HG03060 (cell line): ENCODE measurements around the gene CEP72.
"Not testable (repeated sequence)": the region's sequence is repeated elsewhere in the genome, so short reads cannot be mapped to it uniquely, and the experiment has no call there.

Experiments used
- ATAC-seq: cut with Tn5 transposase; IDR thresholded peaks from one replicate; pipeline ENCODE4 v1.9.1; 2021; ENCODE audit warnings: low read depth, moderate number of reproducible peaks; ENCODE audit not compliant: unreplicated experiment

Gene CEP72

DNA sequence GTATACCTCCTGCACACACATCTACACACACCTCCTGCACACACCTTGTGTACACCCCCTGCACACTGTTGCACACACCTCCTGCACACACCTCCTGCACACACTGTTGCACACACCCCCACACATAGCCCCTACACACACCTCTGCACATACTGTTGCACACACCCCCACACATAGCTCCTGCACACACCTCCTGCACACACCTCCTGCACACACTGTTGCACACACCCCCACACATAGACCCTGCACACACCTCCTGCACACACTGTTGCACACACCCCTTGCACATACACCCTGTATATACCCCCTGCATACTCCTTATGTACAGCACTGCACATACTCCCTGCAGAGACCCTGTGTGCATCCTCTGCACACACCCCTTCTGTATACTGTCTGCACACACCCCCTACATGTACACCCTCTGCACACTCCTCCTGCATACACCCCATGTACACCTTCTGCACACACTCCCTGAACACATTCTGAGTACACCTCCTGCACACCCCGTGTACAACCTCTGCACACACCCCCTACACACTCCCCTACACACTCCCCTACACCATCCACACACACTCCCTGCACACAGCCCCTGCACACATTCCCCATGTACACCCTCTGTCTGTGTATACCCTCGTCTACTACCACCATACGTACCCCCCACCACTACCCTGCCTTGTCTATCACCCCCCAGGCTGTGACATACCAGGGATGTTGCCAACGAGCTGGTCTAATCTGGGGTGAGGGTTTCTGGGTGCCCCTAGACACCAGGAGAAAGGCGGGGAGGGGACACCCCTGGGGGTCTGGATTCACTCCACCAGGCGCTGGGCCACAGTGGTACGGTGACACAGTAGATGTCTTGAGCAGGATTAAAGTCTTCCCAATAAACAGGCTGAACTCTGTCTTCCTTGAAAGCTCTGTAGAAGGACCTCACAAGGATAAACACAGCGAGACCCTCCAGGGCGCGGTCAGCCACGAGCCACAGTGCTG lies 1.1 kb upstream of the CEP72 start:
- ATAC-seq: no peak

DNA sequence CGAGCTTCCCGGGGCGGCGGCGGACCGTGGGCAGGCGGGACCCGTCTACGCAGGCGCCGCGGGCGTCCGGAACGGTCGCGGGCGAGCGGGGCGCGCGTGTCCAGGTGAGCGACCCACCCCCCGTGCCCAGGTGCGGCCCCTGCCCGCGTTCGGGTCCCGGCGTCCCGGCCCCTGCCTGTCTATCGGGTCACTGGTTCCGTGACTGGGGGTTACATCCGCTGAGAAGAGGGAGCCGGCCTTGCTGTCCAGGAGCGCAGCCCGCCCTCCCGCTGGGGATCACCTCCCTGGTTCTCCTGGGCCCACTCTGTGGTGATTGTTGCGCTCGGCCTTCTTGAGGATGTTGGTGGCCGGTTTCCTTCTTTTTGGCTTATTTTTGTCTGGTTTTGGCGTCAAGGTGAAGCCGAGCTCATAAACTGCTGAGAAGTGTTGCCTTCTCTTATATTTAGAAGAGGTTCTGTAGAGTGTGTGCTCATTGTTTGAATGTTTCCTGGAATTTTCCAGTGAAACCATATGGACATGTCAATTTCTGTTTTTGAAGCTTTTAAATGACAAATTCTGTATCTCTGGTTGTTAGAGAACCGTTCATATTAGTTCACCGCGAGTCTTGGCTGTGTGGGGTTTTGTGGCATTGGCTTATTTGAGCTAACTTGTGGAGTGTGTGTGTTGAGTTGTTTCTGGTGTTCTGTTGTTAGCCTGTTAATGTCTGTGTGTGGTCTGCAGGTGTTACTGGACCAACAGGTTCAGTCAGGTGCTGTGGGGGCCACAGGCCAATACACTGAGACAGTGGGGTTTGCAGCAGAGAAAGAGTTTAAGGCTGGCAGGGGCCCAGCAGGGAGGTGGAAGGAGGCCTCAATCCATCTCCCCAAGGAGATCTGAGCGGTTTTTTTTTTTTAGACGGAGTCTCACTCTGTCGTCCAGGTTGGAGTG lies 621 bp downstream of the CEP72 start:
- no peak for ATAC-seq

DNA sequence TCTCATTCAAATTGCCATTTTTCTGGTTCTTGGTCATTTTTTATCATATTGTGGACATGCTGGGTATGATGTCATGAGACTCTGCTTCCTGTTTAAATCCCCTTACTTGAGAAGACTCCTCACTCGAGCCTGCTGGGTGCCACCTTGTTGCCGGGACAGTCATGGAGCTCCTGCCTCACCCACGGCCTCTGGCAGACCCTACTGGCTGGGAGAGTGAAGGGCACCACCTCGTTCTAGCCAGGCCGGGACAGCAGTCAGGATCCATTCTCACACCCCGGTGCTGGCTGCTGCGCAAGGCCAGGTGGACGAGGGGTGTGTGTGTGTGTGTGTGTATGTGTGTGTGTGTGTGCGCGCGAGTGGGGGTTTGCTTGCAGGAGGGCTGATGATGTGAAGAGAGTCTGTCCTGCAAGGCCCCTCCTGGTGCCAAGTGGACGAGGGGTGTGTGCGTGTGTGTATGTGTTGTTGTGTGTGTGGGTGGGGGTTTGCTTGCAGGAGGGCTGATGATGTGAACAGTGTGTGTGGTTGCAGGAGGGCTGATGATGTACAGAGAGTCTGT lies 4.4 kb downstream of the CEP72 start:
- ATAC-seq: no peak

DNA sequence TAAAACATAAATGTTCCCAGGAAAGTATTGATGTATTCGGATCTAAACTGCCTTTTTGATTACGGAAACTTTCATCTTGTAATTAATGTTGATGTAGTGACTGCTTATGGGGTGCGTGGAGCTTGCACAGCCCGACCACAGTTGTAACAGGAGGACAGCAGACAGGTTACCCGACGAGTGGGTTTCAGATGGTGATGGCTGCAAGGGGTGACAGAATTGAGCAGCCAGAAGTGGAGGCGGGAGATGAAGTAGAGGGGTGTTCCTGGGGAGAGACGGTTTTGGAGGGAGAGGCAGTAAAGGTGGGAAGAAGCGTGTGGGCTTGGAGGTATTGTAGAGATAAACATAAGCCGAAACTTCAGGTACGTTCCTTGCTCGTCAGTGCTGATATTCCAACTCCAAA lies 5.8 kb downstream of the CEP72 start:
- ATAC-seq: no peak

DNA sequence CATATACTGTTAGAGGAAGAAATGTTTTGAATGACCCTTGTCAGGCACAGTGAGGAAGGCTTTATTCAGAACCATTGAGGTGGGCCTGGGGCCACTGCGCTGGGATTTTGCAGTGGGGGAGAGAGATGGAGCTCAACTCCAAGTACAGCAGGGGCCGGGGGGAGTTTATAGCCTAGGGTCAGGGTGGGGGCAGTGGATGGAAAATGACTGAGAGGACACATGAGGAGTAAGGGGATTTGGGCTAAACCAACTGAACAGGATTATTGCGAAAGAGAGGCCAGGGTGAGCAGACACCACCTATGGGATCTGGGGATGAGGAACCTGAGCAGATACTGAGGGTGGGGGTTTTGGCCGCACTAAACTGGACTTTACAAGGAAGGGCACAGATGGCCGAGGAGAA lies 6.3 kb downstream of the CEP72 start:
- ATAC-seq: no peak

DNA sequence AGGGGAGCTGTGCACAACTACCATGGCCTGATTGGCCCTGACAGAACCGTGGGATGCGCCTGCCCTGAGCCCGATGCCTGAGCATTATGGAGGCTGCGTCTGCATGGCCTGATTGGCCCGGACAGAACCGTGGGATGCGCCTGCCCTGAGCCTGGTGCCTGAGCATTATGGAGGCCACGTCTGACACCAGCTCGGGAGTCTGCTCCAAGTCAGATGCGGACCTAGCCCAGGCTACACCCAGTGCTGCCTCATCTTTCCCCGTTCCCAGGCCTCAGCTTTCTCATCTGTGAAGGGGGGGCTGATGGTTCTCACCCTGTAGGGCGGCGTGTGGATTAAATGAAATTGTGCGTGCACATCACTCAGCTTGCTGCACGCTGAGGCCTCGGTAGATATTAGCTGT lies 7.3 kb downstream of the CEP72 start:
- no peak for ATAC-seq

DNA sequence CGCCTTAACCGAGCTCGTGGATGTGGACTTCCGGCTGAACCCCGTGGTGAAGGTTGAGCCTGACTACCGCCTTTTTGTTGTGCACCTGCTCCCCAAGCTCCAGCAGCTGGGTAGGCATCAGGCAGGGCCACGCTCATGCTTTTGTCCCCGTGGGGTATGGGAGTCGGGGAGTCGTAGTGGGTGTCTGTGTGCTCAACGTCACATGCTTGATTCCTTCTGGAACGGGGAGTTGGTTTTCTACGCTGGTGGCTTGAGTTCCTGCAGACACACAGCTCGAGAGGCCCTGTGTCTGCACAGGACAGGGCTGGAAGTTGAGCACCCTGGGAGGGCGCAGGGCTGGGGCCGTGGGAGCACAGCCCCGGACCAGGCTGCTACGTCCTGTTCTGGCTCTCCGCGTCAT lies 8.0 kb downstream of the CEP72 start:
- ATAC-seq: no peak

DNA sequence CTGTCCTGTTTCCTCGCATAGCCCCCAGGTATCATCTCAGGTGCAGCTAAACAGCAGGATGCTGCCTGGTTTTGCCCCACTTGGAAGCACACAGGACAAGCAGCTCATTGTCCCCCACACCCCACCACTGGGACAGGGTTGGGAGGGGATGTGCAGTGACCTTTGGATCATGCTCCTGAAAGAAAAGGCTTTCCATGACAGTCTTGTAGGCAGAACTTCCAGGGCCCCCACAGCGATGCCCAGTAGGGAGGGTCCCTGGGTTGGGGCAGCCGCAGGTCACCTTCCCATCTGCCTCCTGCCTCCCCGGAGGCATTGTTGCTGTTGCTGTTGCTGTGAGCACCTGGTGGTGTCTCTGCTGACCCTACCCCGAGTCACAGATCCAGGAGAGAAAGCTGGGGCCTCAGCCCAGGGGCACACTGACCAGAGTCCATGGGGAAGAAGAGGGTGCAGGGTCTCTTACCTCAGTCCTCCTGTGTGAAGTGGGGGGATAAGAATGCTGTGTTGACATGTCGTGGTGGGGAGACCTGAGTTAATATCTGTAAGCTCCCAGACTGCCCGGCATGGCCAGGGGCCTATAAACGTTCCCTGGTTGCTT lies 8.5 kb downstream of the CEP72 start:
- ATAC-seq: no peak

DNA sequence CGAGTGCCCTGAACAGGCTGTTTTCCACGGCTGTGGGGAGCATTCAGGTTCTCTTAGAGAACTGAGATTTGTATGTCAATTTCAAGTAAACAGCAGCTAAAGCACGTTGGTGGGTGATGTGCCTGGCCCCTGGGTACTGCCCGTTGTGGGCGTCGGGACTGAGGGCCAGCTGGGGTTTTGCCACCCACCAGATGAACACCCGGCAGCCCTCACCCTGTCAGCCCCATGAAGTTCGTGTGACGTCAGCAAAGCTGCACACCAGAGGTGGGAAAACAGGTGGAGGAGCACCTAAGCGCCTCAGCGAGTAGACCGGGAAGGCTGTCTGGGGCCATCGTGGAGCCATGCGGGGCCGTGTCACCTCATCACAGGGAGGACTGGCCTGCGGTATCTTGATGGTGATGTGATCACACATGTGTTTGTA lies 9.2 kb downstream of the CEP72 start:
- no peak for ATAC-seq

DNA sequence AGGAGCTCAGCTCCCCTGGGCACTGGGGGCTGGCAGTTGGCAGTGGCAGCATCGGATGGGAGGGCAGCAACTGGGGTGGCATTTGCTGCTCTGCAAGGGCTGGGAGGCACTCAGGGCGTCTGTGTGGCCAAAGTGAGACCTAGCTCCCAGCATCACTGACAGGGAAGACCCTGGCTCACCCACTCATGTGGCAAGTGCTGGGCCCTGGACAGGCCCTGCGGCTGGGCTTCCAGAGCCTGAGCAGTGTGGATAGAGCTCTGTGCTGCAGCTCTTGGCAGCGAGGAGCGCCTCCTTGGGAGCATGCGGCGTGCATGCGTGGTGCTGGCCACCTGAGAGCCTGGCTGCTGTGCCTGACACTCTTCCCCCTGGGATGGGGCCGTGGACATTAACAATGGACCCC lies 10.2 kb downstream of the CEP72 start:
- ATAC-seq: no peak

DNA sequence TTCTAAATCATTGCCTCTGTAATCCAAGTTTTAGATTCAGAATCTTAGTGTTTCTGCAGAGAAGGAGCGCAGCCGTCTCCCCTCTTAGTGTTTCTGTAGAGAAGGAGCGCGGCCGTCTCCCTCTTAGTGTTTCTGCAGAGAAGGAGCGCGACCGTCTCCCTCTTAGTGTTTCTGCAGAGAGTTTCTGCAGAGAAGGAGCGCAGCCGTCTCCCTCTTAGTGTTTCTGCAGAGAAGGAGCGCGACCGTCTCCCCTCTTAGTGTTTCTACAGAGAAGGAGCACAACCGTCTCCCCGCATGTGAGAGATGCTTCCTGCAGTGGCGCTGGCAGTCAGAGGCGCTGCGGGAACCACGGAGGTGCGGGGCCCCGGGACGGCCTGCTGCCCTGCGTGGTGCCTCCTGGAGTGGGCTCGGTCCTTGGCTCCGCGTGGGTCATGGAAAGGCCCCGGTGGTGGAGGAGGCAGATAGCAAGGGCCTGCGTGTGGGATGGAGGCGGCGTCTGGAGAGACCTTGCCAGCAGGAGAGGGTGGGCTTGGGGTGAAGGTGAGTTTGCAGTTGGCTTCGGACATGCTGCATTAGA lies 10.9 kb downstream of the CEP72 start:
- ATAC-seq: no peak

DNA sequence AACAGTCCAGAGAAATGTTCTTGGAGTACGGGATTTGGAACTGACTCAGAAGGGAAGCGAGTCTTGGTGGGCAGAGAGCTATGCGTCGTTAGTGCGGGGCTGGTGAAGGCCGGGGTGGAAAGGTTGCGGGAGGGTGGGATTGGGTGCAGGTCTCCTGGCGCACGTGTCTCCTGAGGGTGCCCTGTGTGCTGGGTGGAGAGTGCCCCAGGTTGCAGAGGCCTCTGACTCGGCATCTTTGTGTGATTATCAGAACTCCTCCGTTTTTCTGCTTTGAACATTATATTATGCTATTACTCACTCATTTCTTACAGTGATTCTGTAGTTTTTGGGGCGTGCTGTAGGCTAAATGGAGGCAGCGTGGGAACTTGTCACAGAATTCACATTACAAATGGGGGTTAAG lies 11.4 kb downstream of the CEP72 start:
- ATAC-seq: no peak

DNA sequence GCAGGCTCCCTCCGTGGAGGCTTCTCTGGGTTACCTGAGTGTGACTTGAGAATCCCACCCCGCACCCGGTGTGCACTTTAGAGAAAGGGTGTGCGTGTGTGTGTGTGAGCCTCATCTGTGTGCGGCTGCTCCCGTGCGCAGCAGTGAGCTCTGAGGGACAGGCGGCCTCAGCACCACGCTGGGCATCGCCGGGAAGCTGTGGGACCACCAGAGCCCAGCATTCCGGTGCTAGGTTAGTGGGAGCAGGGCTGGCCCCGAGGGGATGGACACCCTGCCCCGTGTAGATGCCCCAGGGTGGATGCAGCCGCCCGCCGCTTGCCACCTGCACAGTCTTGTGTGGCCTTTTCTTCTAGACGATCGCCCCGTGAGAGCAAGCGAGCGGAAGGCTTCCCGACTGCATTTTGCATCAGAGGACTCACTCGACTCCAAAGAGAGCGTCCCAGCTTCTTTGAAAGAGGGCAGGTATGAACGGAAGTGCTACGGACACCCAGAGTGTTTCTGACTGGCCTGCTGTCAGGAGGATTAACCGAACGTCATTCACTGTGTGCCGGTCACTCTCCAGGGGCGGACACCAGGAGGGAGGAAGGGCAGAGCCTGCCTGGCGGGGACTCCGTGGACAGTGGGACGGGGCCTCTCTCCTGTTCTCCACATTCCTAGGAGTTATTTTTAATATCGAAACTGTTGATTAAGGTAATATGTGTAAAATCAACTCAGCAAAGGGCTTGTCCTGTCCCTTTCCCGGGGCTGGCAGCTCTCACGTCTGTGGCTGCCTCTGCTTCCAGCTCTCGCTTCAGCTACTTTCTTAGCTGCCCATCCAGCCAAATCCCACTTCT lies 12.2 kb downstream of the CEP72 start:
- ATAC-seq: no peak

DNA sequence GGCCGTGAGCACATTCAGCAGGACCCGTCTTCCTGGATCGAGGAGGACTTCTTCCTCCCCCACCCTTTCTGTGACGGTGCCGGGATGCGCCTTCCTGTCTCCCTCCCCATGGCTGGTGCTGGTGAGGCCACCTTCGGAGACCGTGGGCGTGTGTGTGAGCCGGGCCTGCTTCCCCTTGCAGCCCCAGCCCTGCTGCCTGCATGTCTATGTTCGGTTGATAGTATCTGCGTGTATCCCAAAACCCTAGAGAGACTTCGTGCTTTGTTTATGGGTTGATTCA lies 12.8 kb downstream of the CEP72 start:
- ATAC-seq: no peak

DNA sequence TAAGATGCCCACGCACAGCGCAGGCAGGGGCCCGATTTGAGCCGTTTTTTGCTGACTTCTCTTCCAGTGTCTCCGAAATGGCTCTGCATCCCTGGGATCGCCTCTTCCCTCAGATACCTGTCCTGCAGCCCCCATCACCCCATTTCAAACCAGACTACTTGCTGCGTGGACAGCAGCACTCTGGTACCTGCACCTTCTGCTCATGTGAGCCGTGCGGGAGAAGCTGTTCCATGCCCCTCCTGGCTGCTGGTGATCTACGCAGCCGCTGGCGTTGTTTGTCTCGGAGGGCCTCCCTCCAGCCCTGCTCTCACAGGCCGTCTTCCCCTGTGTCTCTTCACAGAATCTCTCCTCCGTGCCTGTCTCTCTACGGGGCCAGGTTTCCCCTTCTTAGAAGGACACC lies 13.4 kb downstream of the CEP72 start:
- no peak for ATAC-seq

DNA sequence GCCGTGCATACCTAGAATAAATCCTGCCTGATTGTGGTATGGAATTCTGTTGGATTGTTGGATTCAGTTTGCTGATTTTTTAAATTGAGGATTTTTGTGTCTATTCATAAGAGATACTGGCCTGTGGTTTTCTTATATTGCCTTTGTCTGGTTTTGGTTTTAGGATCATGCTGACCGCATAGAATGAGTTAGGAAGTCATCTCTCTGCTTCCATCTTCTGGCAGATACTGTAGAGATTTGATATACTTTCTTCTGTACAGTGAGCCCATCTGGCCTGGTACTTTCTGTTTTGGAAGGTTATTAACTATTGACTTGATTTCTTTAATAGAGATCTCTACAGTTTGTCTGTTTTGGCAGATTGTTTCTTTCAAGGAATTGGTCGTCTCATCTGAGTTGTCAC lies 14.7 kb downstream of the CEP72 start:
- no peak for ATAC-seq

DNA sequence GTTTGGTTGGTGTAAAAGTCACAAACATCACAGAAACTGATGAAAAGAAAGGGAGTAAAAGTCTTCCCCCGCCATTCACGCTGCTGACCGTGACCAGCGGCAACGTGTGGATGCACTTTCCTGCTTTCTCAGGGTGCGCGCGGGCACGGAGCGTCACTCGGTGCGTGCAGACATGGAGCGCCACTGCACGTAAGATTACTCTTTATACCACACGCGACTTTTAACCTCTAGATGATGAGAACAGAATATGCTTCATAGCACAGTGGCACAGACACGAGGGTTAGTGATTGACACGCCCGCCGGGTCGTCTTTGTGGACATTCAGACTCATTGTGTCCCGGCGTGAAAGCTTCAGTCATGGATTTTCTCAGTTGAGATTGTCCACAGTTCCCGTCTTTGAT lies 15.7 kb downstream of the CEP72 start:
- ATAC-seq: no peak

DNA sequence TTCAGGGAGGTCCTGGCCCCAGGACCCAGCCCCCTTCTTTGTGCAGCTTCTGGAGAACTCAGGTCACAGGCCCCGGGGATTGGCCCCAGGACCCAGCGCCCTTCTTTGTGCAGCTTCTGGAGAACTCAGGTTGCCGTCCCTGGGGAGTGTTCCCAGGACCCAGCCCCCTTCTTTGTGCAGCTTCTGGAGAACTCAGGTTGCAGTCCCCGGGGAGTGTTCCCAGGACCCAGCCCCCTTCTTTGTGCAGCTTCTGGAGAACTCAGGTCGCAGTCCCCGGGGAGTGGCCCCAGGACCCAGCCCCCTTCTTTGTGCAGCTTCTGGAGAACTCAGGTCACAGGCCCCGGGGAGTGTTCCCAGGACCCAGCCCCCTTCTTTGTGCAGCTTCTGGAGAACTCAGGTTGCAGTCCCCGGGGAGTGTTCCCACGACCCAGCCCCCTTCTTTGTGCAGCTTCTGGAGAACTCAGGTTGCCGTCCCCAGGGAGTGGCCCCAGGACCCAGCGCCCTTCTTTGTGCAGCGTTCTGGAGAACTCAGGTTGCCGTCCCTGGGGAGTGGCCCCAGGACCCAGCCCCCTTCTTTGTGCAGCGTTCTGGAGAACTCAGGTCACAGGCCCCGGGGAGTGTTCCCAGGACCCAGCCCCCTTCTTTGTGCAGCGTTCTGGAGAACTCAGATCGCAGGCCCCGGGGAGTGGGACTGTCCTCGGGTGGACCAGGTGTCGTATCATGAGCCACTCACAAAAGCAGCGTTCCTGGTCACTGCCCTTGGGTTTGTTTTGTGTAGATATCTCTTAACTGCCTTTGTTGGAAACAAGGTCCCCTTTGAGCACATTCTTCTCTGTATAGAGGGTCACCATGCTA lies 16.4 kb downstream of the CEP72 start:
- ATAC-seq: not testable (repeated sequence)

DNA sequence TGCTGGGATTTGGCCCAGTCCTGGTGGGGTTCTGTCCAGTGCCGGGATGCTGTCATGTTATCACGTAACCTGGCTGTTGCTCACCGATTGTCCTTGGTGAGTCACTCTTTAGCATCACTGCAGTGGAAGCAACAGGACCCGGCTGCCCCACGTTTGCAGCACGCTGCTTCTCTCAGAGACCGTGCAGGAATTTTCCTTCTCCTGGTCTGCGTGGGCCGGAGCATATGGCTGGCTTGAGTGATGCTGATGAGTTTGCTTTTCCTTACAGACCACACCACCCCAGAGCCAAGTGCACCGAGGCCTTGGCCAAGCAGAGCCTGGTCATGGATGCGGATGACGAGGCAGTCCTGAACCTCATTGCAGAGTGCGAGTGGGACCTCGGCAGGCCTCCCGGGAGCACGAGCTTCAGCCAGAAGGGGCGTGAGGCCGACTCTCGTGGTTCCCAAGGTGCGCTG lies 21.4 kb downstream of the CEP72 start:
- ATAC-seq: no peak
